Glomerular endothelial cell (primary cell): ENCODE results near the gene CKS1B. TPM values are rescaled to one million over a fixed set of nuclear protein-coding genes. Genes with fewer than 3 reads are reported as not detected.
A peak's percentile ranks its signal among the peaks of the same experiment; 100 is the strongest.

ENCODE experiments used
- DNase-seq: peaks from one replicate; pipeline ENCODE4 v3.0.0-alpha.2; 2011; ENCODE audit warnings: low read depth, low spot score; ENCODE audit errors: extremely low read depth
- total RNA-seq: library from RNA; depleted of rRNA; stranded (reverse); fragments of >200 nt; gene quantifications from 2 replicates; pipeline ENCODE4 v1.2.3, GENCODE V29; 2015

Gene CKS1B
- 37.8 and 57.8 TPM in 2 replicates for total RNA-seq

GRCh38 chr1:154974102-154974807 lies at the start of gene CKS1B:
CKS1B (plus strand) TSS chr1:154974681; CDS start chr1:154974746, 65 bp downstream.
- DNase-seq, result peak; percentile 99

GRCh38 chr1:154925335-154926170 lies 48.9 kb upstream of the CKS1B start:
- no peak for DNase-seq

- DNase-seq, result no peak
Measured at GRCh38 chr1:154926201-154926600, 48.3 kb upstream of the CKS1B start.

- no peak for DNase-seq
Measured at GRCh38 chr1:154931940-154932487, 42.5 kb upstream of the CKS1B start.

- DNase-seq, result no peak
Measured at GRCh38 chr1:154934358-154934948, 40.0 kb upstream of the CKS1B start.

GRCh38 chr1:154935749-154936554 lies 38.5 kb upstream of the CKS1B start:
- DNase-seq, result no peak

- DNase-seq, result peak; percentile 82
Measured at GRCh38 chr1:154936555-154937084, 37.9 kb upstream of the CKS1B start, which contains the start of gene PMVK. PMVK (minus strand) TSS chr1:154936719; CDS start chr1:154936685, 34 bp downstream.

- peak; percentile 77 for DNase-seq
Measured at GRCh38 chr1:154937085-154937987, 37.1 kb upstream of the CKS1B start.

- no peak for DNase-seq
Measured at GRCh38 chr1:154937988-154938386, 36.5 kb upstream of the CKS1B start.

GRCh38 chr1:154938604-154939399 lies 35.7 kb upstream of the CKS1B start:
- DNase-seq, result no peak

- DNase-seq, result no peak
Measured at GRCh38 chr1:154940213-154940560, 34.3 kb upstream of the CKS1B start.

GRCh38 chr1:154940651-154941194 lies 33.8 kb upstream of the CKS1B start:
- DNase-seq, result no peak

- no peak for DNase-seq
Measured at GRCh38 chr1:154941333-154942013, 33.0 kb upstream of the CKS1B start.

GRCh38 chr1:154943649-154944400 lies 30.7 kb upstream of the CKS1B start:
- DNase-seq, result no peak

GRCh38 chr1:154944401-154945159 lies 29.9 kb upstream of the CKS1B start:
- DNase-seq, result no peak
